8988T (cell line): Measurements from ENCODE around the gene ADARB2.

Source experiments
- DNase-seq: peaks from one replicate; pipeline ENCODE4 v3.0.0; 2011

ADARB2 gene

DNA sequence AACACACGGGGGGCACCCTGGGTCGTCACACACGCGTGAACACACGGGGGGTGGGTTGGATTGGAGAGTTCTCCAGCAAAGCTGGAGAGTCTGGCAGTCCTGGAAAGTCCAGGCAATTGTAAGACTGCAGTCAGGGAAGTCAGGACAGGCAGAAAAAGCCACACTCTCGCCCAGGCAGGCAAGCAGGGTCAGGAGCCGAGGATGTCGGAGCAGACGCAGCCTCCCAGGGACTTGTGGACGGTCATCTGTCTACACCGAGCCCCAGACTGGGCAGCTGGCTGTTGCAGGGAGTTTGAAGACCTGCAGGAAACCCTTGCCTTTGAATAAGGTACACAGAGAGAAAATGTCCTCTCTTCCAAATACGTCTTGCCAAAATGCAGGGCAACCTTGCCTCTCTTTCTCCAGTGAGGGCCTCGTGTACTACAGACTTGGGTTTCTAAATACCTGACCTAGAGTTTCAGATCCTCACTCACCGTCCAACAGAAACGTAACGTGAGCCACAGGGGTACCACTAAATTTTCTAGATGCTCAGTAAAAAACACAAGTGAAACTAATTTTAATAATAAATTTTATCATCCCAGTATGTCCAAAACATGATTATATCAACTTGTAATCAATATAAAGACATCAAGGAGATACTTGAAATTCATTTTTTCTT, 176.7 kb downstream of the ADARB2 start:
- no peak for DNase-seq

DNA sequence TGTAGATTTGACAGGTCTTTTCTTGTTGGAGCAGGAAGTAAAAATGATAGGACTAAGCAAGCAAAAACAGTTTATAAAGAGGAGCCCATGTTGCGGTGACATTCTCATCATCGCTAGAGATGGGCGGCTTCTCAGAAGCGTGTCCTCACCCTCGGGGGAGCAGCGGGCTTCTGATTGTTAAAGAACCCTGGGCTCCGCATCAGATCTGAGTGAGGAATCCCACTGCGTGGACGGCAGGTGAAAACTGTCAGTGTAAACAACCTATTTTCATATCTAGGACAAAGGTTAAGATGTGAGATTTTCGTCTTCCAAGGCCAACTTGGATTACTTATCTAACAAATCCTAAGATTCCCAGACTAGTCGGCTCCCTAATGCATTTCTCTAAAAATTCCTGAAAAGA, 177.6 kb downstream of the ADARB2 start:
- DNase-seq = no peak

DNA sequence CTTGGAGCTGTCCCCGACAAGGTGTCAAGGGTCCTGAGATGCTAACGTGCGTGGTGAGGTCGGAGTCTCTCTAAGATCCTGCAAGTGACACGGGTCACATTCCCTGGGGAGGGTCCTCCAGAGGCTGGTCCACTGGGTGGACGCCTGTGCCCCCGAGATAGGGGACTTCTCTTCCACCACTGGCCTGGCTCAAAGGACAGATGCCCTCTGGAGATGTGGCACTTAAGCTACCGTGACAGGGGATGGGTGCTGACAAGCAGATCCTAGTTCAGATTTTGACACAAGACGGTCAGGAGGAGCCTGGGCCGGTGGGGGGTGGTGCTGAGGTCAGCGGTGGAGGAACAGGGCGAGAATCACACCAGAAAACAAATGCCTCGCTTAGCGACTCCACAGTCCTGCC, 178.0 kb downstream of the ADARB2 start:
- no peak for DNase-seq

DNA sequence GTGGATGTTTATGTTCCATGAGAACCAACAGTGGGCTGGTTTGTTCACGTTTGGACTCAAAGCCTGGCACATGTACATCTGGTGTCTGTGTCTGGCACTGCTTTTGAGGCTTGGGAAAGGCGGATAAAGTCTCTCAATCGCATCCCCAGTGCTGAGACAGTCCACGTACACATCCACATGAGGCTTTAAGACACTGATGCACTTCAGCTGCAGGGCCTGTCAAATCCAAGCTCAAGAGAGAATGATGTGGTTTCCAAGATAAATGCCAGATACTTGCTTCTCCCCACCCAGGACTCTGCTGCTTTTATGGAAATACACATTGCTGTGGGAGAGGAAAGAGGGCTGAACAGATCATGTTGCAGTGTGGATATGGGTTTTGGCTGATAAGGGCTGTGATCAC, 178.4 kb downstream of the ADARB2 start:
- no peak for DNase-seq

DNA sequence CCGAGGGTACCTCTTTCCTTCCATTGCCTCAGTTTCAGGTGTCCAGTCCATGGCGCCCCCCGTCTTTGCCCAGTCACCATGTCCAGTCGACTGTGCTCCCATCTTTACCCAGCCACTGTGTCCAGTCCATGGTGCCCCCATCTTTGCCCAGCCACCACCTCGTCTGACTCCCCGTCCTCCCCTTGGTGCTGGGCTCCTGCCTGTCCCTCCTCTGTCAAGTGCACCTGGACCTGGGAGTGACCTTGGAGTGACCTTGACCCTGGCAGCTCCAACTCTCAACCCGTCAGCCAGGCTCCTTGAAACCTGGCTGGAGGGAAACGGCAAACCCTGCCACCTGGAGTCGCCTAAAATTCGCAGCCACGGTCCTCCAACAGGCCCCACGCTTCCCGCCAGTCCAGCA, 180.2 kb downstream of the ADARB2 start:
- DNase-seq = no peak

DNA sequence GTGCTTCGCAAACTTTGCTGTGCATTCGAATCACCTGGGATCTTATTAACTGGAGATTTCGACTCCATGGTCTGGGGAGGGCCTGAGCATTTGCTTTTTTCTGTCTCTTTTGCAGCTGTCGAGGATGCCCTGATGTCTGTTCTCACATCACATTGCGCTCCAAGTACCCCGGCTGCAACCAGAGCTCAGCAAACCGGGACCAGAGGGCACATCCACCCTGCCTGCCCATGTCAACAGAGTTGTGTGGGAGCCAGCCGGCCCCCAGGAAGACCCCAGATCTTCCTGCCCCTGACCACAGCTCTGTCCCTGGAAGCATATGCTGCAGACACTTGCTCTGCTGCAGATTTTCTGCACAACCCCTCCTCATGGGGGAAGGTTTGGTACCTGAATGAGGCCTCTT, 180.8 kb downstream of the ADARB2 start:
- no peak for DNase-seq

DNA sequence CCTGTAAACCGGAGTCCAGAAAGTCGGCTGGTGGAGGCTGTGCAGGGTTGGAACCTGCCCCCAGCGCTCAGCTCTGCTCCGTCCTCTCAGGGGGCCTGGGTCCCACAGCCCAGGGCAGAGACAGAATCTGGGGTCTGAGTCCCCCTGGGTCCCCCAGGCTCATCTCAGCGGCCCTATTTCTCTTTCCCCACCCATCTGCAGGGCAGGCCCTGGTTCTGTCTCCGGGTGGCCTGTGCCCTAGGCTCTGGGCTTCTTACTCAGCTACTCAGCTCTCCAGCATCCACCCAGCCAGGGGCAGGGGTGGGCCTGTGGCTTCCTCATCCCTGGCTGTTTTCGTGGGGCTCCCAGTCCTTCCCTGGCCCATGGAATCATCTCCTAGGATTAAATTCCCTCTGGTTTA, 183.4 kb downstream of the ADARB2 start:
- no peak for DNase-seq

DNA sequence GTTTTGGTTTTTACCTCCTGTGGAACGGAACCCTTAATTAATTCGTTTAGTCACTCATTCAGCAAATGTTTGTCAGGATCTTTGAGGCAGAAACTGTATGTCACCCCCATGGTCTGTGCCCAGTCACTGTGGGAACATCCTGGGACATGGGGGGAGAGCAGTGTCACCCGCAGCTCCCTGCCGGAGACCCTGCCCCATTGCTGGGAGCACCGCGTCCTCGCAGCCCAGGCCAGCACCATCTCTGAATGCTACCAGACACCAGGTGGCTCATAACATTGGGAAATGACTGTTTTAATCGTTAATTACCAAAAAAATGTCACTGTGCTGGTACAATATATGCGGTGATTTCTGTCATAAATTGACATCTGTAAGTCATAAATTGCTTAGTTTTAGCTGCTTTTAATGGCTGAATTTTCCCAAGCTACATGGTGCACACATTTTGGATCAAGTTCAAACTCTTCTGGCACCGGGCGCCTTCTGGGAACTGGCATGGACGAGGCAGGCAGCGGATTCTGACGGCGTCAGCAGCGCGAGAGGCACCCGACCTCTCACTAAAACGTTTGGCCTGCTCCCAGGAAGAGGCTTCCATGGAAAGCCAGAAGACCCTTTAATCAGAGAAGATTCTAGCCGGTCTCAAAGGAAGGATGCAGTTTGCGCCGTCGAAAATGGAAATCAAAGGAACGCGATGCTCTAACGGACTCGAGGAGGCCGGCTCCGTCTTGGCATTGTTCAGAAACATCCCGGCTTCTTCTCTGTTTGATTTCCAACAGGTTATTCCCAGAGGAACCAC, 184.2 kb downstream of the ADARB2 start:
- no peak for DNase-seq

DNA sequence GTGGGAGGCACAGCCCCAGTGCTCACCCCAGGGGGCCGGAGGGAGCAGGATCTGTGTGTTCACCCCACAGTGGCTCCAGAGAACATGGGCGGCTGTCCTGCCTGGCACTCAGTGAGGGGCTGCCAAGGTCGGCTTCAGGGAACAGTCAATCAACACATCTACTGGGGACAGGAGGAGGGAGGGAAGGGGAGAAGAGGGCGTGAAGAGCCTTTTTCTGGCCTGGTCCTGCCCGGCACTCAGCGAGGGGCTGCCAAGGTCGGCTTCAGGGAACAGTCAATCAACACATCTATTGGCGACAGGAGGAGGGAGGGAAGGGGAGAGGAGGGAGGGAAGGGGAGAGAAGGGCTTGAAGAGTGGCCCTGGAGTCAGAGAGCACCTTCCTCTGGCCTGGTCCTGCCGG, 184.9 kb downstream of the ADARB2 start:
- no peak for DNase-seq

DNA sequence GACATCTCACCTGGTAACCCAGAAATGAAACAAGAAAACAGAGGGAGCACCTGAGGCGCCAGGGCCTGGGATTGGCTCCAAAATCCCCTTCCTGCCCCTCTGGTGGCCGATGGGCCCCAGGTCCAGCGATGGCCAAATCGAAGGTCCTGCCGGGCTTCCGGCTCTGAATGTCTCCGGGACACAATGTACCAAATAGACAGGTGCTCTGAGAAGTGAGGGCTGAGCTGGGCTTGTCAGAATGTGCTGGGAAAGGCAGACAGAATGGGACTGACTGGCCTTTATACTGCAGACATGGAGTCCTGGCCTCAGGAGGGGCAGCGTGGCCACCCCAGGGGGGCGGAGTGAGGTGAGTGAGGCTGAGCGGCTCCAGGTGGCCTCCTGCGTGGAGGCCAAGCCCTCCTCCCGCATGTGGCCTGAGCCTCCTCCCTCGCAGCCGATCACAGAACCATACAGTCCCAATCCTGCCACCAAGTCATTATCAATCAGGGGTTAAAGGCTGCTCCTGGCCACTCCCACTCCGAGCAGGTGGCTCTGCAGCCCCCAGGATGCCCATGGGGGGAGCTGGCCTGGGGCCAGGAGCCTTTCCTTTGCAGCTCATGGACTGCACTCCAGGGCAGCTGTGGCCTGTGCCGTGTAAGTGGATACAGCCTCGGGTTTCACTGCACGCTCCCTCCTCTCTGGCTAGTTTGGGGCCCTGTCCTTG, 185.5 kb downstream of the ADARB2 start:
- DNase-seq = no peak

DNA sequence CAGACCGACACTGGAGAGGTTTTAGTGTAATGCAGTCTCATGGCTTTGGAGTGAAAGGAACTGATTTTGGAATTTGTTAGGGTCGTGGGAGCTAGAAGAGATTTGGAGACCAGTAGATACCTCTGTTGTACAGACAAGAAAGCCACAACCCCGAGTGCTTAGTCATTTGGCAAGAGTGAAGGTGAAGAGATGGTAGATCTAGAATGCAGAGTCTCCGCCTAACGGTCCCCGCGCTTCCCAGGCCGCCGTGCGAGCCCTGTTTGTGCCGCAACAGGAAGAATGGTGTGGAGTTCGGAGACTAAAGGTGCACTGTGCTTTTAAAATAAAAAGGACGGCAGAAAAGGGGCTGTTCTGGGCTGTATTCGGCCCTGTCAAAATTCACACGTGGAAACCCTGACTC, 186.7 kb downstream of the ADARB2 start:
- no peak for DNase-seq

DNA sequence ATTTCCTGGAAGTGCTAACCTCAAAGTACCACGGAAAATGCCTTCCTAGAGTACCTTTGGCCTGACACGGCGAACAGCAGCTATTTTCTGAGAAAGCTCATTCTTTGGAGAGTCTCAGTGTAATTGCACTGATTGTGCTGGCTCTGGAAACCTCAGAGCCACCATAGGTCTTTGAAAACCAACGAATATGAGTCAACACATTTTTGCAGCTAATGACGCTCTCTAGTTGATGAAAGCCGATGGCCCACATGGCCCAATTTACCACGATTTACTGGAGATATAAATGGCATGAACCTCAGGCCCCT, 187.1 kb downstream of the ADARB2 start:
- DNase-seq = no peak

DNA sequence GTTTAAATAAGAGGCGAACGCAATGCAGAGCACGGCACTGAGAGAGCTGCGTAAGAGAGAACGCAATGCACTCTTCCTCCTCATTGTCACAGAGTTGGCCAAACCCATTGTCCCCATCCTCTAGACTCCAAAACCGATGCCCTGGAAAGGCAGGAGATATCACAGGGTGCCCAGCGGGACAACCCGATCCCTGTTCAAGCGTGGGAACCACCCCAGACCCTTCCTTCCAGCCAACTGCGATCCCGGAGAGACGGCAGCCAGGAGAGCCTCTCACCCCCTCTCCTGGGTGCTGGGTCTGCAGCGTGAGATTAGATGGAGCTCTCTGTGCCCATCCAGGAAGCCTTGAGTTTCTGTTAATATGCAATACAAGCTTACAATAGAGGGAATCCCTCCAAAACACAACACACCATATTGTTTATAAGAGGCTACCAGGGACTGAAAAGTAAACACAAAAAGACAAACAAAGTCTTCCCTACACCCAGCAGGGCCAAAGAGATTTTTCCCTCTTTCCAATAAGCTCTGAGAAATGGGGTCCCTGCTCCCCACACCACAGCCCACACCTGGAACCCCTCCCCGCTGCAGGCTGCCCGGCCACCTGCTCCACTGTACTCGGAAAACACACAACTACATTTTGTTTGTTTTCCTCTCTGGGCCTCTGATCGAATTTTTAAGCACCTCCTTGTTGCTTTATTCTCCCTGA, 187.6 kb downstream of the ADARB2 start:
- DNase-seq = no peak

DNA sequence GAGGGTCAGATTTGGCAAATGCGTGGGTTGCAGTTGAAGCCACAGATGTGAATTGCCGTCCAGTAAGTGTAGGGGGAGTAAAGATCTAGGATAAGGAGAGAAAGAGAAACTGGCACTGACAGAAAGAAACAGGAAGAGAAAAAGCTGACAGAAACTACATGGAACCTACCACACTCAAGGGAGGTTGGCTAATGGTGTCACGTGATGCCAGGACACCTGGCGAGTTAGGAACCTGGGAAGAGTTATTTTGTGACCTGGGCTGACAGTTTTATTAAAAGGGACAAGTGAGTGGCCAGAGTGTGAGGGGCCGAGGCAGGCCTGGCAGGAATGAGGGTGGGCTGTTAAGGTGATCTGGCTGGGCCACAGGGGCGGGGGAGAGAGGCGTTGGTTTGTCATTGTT, 188.7 kb downstream of the ADARB2 start:
- DNase-seq = no peak

DNA sequence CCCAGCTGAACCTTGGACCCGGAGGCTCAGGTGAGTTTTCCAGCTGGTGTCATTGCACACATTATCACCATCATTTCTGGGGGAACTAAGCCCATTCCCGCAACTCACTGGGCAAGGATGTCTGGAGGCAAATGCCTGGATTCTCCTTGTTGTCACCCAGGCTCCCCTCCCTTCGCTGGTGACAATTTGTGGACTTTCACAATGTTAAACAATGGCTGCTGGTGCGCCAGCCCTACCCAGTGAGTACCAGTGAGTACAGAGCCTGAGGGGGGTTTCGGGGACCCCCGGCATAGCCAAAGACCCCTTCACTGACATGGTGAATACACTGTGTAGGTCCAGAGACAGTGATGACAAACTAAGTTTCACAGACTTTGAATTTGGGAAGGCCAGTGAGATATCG, 189.2 kb downstream of the ADARB2 start:
- no peak for DNase-seq

DNA sequence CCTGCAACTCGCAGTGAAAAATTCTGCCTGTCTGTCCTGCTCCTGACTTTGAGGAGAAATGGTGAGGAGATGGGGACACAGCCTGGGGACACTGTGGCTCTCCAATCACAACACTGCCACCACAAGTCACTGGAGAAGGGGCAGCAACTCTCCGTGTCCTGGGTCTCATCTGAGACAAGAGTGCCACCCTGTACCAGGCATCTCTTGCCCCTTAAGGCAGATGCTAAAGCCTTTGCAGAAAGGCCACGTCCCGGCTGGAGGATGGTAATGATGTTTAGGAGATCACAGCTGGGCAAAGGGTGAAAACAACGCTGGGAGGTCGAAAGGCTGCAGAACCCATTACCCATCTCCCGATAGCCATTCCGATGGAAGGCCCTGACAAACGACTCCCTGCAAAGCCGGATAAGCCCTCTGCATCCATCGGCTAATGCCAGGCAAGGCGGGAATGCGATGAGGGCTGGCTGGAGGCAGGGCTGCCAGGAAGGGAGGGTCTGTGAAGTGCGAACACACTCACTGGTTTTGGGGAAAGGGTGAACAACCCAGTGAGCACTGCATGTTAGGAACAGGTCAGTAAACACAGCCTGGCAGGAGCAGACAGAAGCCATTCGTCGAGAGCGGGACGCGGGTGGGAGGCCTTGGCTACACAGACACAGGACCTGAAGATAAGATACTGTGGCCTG, 190.8 kb downstream of the ADARB2 start:
- no peak for DNase-seq

DNA sequence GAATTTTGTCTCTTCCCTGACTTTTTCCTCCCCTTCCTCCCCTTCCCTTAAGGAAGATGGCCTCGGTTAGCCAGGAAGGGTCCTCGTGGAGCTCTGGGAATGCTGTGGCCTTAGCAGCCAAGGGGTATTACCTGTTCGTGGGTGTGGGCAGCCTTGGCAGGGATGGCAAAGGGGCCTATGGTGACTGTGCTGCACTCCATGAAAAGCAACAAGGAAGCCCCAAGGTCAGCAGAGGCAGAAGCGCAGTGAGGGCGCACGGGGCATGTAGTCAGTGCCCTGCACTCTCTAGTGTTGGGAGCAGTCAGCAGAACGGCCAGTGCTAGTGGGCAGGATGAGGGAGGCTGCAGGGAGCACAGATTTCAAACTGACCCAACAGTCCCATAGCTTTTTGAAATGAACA, 191.8 kb downstream of the ADARB2 start:
- DNase-seq = no peak

DNA sequence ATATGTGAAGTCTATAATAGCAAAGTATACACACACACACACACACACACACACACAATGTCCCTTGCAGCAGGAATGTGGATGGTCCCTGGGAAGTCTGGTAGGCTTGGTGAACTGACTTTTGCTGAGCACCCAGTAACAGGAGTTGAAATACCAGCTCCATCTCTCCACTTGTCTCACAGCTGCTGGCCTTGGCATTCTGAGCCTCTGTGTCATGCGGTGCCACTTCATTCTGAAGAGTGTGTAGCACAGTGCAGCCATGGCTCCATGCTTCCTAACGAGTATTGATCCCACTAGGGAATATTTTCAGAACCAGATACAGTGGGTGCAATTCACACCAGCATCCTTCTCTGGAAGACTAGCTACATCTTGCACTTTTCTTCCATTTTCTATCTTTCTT, 192.4 kb downstream of the ADARB2 start:
- no peak for DNase-seq

DNA sequence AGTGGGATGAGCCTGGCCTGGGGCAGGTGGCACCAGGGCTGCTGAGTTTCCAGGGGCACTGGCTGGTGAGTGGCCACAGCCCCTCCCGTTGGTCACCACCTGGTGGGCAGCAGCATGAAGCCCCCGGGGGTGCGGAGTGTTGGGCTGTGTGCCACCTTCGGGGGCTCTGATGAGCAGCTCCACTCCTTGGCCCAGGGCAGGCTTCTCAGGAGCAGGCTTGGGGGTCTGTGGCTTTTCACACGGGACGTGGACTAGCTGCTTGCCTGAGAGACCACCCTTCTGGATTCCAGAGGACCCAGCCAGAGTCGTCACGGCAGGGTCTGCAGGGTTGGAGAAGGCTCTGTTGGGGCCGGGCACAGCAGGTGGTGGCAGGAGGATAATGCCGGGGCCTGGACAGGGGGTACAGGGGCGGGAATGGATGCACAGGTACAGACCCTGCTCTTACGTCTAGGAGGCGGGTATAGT, 193.1 kb downstream of the ADARB2 start:
- DNase-seq = no peak

DNA sequence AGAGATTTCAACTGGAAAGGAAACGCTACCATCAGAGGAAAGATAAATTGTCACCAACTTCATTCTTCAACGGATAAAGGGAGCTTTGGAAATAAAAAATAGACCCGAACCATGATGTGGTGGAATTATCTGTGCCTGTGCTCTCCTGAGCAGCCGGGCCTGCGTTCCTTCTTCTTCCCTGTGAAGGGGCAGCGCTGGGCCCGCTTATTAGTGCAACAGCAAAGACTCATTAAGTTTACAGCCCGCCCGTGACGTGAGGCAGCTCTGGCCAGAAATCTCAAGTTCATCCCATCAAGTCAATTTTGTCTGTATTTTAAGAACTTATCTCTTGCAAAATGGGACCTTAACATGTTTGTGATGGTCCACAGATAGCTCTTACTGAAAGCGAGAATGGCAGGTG, 193.7 kb downstream of the ADARB2 start:
- DNase-seq = no peak

DNA sequence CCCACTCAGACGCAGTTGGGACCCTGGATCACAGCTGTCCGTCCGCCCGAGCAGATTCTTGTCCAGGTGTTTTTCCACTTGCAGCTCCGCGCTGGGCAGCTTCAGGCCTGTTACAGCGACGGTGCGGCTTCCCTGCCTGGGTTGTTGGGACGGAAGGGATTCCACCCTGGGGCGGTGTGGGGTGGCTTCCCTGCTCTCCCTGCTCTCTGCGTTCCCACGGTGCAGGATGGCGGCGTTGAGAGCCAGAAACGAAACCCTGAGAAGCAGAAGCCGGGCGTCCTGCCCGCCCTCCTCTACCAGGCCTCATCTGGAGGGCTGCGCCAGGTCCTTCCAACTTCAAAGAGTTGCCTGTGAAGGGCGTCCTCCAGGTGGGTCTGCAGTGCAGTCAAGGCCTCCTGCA, 194.4 kb downstream of the ADARB2 start:
- DNase-seq = no peak

DNA sequence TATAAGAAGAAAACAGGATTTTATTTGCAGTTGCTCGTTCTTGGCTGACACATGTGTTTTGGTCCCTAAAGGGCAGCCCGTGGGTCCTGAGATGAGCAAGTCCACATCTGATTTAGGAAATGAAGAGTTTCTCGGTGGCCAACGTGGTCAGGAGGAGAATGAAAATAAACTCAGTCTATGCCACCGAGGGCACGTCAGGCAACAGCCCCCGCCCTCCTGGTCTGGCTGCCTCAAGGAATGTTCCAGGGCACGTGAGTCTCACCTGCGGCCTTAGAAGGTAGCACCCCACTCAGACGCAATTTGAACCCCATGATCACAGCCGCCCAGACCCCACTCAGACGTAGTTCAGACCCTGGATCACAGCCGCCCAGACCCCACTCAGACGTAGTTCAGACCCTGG, 197.2 kb downstream of the ADARB2 start:
- DNase-seq = no peak

DNA sequence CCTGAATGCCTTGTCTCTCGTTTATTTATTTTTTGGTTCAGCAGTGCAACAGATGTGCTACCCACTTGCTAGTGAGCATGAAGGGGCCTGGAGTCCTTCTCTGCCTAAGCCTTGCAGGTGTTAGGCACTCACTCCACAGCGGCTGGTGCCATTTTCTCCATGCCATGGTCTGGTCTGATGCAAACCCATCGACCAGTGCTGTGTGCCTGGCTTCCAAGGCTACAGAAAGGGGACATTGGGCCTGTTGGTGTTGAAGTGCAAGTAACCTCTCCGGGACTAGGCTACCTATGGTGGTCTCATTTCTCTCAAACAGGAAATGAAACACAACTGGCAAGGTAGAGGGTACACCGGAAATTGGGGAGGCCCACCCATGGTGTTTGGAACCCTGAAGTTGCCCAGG, 198.1 kb downstream of the ADARB2 start:
- DNase-seq = no peak
